ENCODE measurements around the gene NEU1.
"Not testable (repeated sequence)": the region's sequence is repeated elsewhere in the genome, so short reads cannot be mapped to it uniquely, and the experiment has no call there.

NEU1 gene

GRCh38 chr6:31874084-31874670, 11.6 kb upstream of the NEU1 start:
- H3K27ac ChIP-seq (ENCODE audit: low read length) = no peak overlapping the region
- no CpG with 5 or more reads among the region's 4 CpGs for WGBS (ENCODE audit: insufficient coverage, insufficient read length)
- H3K36me3 ChIP-seq (ENCODE audit: control insufficient read depth, insufficient read depth, low read length) = no peaks in the 10 kb centered on the region
- no peak for DNase-seq (ENCODE audit: low read depth, low spot score)
- no peaks in the 10 kb centered on the region; the same call in 1 of the 2 replicates for H3K4me1 ChIP-seq (ENCODE audit: control insufficient read depth, insufficient read depth, low read length)
- no peaks in the 10 kb centered on the region for H3K9me3 ChIP-seq (ENCODE audit: control insufficient read depth, insufficient read depth, low read length)
- no peaks in the 10 kb centered on the region for H3K27me3 ChIP-seq (ENCODE audit: control insufficient read depth, insufficient read depth, low read length)
- H3K4me3 ChIP-seq (ENCODE audit: low read length) = no peak overlapping the region

GRCh38 chr6:31871046-31871659, 8.5 kb upstream of the NEU1 start:
- Histone ChIP-seq H3K27ac (ENCODE audit: low read length) (no peak overlapping the region), H3K4me3 (ENCODE audit: low read length) (no peak overlapping the region), H3K4me1 (ENCODE audit: control insufficient read depth, insufficient read depth, low read length) (no peaks in the 10 kb centered on the region; the same call in 1 of the 2 replicates), H3K27me3 (ENCODE audit: control insufficient read depth, insufficient read depth, low read length) (no peaks in the 10 kb centered on the region), H3K36me3 (ENCODE audit: control insufficient read depth, insufficient read depth, low read length) (no peaks in the 10 kb centered on the region), H3K9me3 (ENCODE audit: control insufficient read depth, insufficient read depth, low read length) (no peaks in the 10 kb centered on the region)
- WGBS (ENCODE audit: insufficient coverage, insufficient read length) = no CpG with 5 or more reads among the region's 9 CpGs
- no peak for DNase-seq (ENCODE audit: low read depth, low spot score)

GRCh38 chr6:31870385-31870921, 7.8 kb upstream of the NEU1 start:
- no peak for DNase-seq (ENCODE audit: low read depth, low spot score)
- Histone ChIP-seq H3K4me1 (ENCODE audit: control insufficient read depth, insufficient read depth, low read length) (no peaks in the 10 kb centered on the region; the same call in 1 of the 2 replicates), H3K36me3 (ENCODE audit: control insufficient read depth, insufficient read depth, low read length) (no peaks in the 10 kb centered on the region), H3K4me3 (ENCODE audit: low read length) (no peak overlapping the region), H3K9me3 (ENCODE audit: control insufficient read depth, insufficient read depth, low read length) (no peaks in the 10 kb centered on the region), H3K27me3 (ENCODE audit: control insufficient read depth, insufficient read depth, low read length) (no peaks in the 10 kb centered on the region), H3K27ac (ENCODE audit: low read length) (no peak overlapping the region)
- no CpG with 5 or more reads among the region's 16 CpGs for WGBS (ENCODE audit: insufficient coverage, insufficient read length)

GRCh38 chr6:31869343-31869742, 6.7 kb upstream of the NEU1 start:
- WGBS (ENCODE audit: insufficient coverage, insufficient read length) = no CpG with 5 or more reads among the region's 8 CpGs
- H3K4me1 ChIP-seq (ENCODE audit: control insufficient read depth, insufficient read depth, low read length) = peaks cover 2% of the 10 kb centered on the region
- no peak for DNase-seq (ENCODE audit: low read depth, low spot score)

GRCh38 chr6:31868658-31868971, 6.0 kb upstream of the NEU1 start:
- DNase-seq (ENCODE audit: low read depth, low spot score); H3K36me3 ChIP-seq (ENCODE audit: control insufficient read depth, insufficient read depth, low read length); H3K27me3 ChIP-seq (ENCODE audit: control insufficient read depth, insufficient read depth, low read length); H3K9me3 ChIP-seq (ENCODE audit: control insufficient read depth, insufficient read depth, low read length); H3K4me1 ChIP-seq (ENCODE audit: control insufficient read depth, insufficient read depth, low read length); H3K4me3 ChIP-seq (ENCODE audit: low read length); H3K27ac ChIP-seq (ENCODE audit: low read length): not testable (repeated sequence)
- no CpG with 5 or more reads among the region's 1 CpG for whole genome bisulfite sequencing (ENCODE audit: insufficient coverage, insufficient read length)

More at GRCh38 chr6:31869343-31869742, 6.7 kb upstream of the NEU1 start:
- no peaks in the 10 kb centered on the region for H3K9me3 ChIP-seq (ENCODE audit: control insufficient read depth, insufficient read depth, low read length)
- no peak overlapping the region for H3K27ac ChIP-seq (ENCODE audit: low read length)
- H3K4me3 ChIP-seq (ENCODE audit: low read length) = no peak overlapping the region
- H3K36me3 ChIP-seq (ENCODE audit: control insufficient read depth, insufficient read depth, low read length) = no peaks in the 10 kb centered on the region
- H3K27me3 ChIP-seq (ENCODE audit: control insufficient read depth, insufficient read depth, low read length) = no peaks in the 10 kb centered on the region

- no peaks in the 10 kb centered on the region for H3K9me3 ChIP-seq (ENCODE audit: control insufficient read depth, insufficient read depth, low read length)
- no peak for DNase-seq (ENCODE audit: low read depth, low spot score)
- H3K4me3 ChIP-seq (ENCODE audit: low read length) = no peak overlapping the region
- no peak overlapping the region for H3K27ac ChIP-seq (ENCODE audit: low read length)
- H3K36me3 ChIP-seq (ENCODE audit: control insufficient read depth, insufficient read depth, low read length) = no peaks in the 10 kb centered on the region
- H3K4me1 ChIP-seq (ENCODE audit: control insufficient read depth, insufficient read depth, low read length) = peaks cover 4% of the 10 kb centered on the region
- no peaks in the 10 kb centered on the region for H3K27me3 ChIP-seq (ENCODE audit: control insufficient read depth, insufficient read depth, low read length)
- no CpG with 5 or more reads among the region's 21 CpGs for WGBS (ENCODE audit: insufficient coverage, insufficient read length)
These were observed 2.8 kb upstream of the NEU1 start for GRCh38 chr6:31865205-31866118.

- no peak for DNase-seq (ENCODE audit: low read depth, low spot score)
- Histone ChIP-seq H3K36me3 (ENCODE audit: control insufficient read depth, insufficient read depth, low read length) (no peaks in the 10 kb centered on the region), H3K4me3 (ENCODE audit: low read length) (no peak overlapping the region), H3K27me3 (ENCODE audit: control insufficient read depth, insufficient read depth, low read length) (no peaks in the 10 kb centered on the region), H3K27ac (ENCODE audit: low read length) (no peak overlapping the region), H3K4me1 (ENCODE audit: control insufficient read depth, insufficient read depth, low read length) (peaks cover 4% of the 10 kb centered on the region), H3K9me3 (ENCODE audit: control insufficient read depth, insufficient read depth, low read length) (no peaks in the 10 kb centered on the region)
- WGBS (ENCODE audit: insufficient coverage, insufficient read length) = no CpG with 5 or more reads among the region's 8 CpGs
These were observed 2.2 kb upstream of the NEU1 start for GRCh38 chr6:31864818-31865204.

- not testable (repeated sequence) for DNase-seq (ENCODE audit: low read depth, low spot score); H3K4me1 ChIP-seq (ENCODE audit: control insufficient read depth, insufficient read depth, low read length); H3K36me3 ChIP-seq (ENCODE audit: control insufficient read depth, insufficient read depth, low read length); H3K27ac ChIP-seq (ENCODE audit: low read length); H3K9me3 ChIP-seq (ENCODE audit: control insufficient read depth, insufficient read depth, low read length); H3K27me3 ChIP-seq (ENCODE audit: control insufficient read depth, insufficient read depth, low read length)
- peak overlapping the region; percentile 82; the same call in 1 of the 2 replicates for H3K4me3 ChIP-seq (ENCODE audit: low read length)
- no CpG with 5 or more reads among the region's 16 CpGs for WGBS (ENCODE audit: insufficient coverage, insufficient read length)
These were observed 1.5 kb upstream of the NEU1 start for GRCh38 chr6:31864123-31864562.

- no peaks in the 10 kb centered on the region for H3K27me3 ChIP-seq (ENCODE audit: control insufficient read depth, insufficient read depth, low read length)
- H3K27ac ChIP-seq (ENCODE audit: low read length) = no peak overlapping the region
- no CpG with 5 or more reads among the region's 17 CpGs for WGBS (ENCODE audit: insufficient coverage, insufficient read length)
- DNase-seq (ENCODE audit: low read depth, low spot score) = no peak
- no peaks in the 10 kb centered on the region for H3K36me3 ChIP-seq (ENCODE audit: control insufficient read depth, insufficient read depth, low read length)
- H3K4me1 ChIP-seq (ENCODE audit: control insufficient read depth, insufficient read depth, low read length) = peaks cover 4% of the 10 kb centered on the region
- peak overlapping the region; percentile 80; the same call in 1 of the 2 replicates for H3K4me3 ChIP-seq (ENCODE audit: low read length)
- no peaks in the 10 kb centered on the region for H3K9me3 ChIP-seq (ENCODE audit: control insufficient read depth, insufficient read depth, low read length)
These were observed 690 bp downstream of the NEU1 start for GRCh38 chr6:31861919-31862343.

- H3K27ac ChIP-seq (ENCODE audit: low read length) = no peak overlapping the region
- H3K4me1 ChIP-seq (ENCODE audit: control insufficient read depth, insufficient read depth, low read length) = peaks cover 4% of the 10 kb centered on the region
- no peak overlapping the region for H3K4me3 ChIP-seq (ENCODE audit: low read length)
- H3K36me3 ChIP-seq (ENCODE audit: control insufficient read depth, insufficient read depth, low read length) = no peaks in the 10 kb centered on the region
- no peak for DNase-seq (ENCODE audit: low read depth, low spot score)
- H3K27me3 ChIP-seq (ENCODE audit: control insufficient read depth, insufficient read depth, low read length) = no peaks in the 10 kb centered on the region
- no CpG with 5 or more reads among the region's 7 CpGs for WGBS (ENCODE audit: insufficient coverage, insufficient read length)
- H3K9me3 ChIP-seq (ENCODE audit: control insufficient read depth, insufficient read depth, low read length) = no peaks in the 10 kb centered on the region
These were observed 1.5 kb downstream of the NEU1 start for GRCh38 chr6:31861150-31861549.
